ENCODE data around the gene ITIH1.

ITIH1 gene

DNA sequence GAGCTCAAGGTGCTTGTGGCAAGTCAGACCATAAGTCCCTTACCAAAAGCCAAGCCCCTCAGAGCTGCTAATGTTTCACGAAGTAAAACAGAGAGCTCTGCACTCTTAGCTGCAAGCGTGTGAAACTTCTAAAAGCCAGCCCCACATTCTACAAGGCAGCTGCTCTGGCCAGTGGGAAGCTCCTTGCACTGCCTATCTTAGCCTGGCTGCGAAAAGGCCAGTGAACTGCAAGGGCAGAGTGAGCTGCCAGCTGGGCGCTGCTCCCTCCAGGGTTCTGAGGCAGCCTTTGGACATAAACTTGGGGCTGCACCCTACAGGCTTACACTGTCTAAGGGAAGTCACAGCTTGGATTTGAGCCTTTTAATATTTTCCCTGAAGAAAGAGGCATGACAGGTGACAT is 59.6 kb downstream of the ITIH1 start:
- no peak for DNase-seq (ENCODE audit: low read depth)
- no peak overlapping the region for H3K4me3 ChIP-seq (ENCODE audit: control insufficient read depth, low read depth, low read length)
- TF ChIP-seq, protein P1, sequence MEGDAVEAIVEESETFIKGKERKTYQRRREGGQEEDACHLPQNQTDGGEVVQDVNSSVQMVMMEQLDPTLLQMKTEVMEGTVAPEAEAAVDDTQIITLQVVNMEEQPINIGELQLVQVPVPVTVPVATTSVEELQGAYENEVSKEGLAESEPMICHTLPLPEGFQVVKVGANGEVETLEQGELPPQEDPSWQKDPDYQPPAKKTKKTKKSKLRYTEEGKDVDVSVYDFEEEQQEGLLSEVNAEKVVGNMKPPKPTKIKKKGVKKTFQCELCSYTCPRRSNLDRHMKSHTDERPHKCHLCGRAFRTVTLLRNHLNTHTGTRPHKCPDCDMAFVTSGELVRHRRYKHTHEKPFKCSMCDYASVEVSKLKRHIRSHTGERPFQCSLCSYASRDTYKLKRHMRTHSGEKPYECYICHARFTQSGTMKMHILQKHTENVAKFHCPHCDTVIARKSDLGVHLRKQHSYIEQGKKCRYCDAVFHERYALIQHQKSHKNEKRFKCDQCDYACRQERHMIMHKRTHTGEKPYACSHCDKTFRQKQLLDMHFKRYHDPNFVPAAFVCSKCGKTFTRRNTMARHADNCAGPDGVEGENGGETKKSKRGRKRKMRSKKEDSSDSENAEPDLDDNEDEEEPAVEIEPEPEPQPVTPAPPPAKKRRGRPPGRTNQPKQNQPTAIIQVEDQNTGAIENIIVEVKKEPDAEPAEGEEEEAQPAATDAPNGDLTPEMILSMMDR (conservative IDR thresholded peaks at IDR 0.05; ENCODE audit: control insufficient read depth, insufficient read depth, low read depth, low read length): no peak

DNA sequence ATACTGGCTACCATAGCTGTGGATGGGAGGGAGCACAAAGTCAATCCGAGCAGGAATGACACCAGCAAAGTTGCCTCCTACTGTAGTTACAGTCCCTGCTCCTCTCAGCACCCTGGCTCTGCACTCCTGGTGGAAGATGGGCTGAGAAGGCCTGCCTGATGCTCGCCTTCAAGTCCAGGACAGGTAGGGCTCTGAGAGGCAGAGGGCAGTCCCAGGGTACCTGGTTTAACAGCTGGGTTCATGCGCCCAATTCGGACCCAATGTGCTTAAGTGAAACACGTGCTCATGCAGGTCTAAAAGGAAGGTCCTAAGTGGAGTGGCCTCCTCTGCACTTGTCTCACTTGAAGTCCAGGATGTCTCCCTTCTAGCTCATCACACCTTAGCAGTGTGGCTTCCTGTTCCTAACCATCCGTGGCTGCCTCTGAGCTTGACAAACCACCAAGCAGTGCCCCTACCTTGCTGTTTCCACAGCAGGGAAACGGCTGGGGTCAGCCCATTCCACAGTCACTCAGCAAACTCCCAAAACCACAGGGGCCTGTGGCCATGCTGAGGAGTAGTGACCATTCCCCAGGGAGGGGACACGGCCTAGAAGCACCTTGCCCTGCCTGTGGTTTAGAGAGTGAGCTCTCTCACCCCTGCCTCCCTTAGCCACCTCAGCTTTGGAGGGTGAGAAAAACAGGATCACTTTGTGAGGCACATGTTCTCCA is 61.3 kb downstream of the ITIH1 start:
- TF ChIP-seq, protein P1 (conservative IDR thresholded peaks at IDR 0.05; ENCODE audit: control insufficient read depth, insufficient read depth, low read depth, low read length): no peak
- H3K4me3 ChIP-seq (ENCODE audit: control insufficient read depth, low read depth, low read length): no peak overlapping the region
- DNase-seq (ENCODE audit: low read depth): no peak

DNA sequence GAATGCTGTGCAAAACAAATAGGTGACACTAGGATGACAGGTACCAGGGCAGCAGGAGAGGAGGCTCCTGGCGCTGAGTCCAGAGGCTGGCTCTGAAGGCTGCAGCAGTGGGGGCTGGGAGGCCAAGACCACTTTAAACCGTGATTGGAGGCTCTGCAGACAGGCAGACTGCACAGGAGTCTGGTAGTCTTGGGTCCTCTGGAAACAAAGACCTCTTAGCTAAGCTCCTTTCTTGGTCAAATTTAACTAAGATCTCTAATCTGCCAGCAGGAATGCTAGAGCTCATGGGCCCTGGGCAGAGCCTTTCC is 61.8 kb downstream of the ITIH1 start:
- no peak for DNase-seq (ENCODE audit: low read depth)
- no peak overlapping the region for H3K4me3 ChIP-seq (ENCODE audit: control insufficient read depth, low read depth, low read length)
- TF ChIP-seq, protein P1 (conservative IDR thresholded peaks at IDR 0.05; ENCODE audit: control insufficient read depth, insufficient read depth, low read depth, low read length): no peak

DNA sequence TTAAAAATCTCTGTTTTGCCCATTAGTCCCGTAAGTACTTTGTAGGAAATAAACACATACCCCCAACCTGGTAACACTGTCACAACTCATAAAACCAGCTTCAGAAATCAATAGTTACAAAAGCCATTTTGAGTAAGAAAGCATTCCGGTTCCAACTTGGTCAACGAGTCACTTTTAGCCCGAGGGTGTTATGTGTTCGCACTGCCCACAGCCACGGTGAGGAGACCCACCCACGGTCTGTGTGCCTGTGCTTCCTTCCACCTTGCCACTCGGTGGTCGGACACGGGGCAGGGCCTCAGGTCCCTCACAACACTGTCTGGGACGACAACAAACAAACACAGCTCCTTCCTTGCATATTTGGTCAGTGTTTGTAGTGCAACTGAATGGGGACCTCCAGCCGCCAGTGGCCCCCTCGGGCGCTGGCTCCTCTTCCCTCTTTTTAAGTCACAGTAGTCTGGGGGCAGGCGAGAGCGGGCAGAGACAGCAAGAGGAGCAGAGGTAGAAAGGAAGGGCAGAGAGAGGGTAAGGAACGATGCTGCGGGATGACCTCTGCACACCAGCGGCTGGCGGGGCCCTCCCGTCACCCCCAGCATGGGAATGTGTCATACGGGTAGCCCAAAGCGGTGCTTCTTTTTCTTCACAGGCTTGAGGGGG is 62.6 kb downstream of the ITIH1 start:
- H3K4me3 ChIP-seq (ENCODE audit: control insufficient read depth, low read depth, low read length): no peak overlapping the region
- TF ChIP-seq, protein P1 (conservative IDR thresholded peaks at IDR 0.05; ENCODE audit: control insufficient read depth, insufficient read depth, low read depth, low read length): no peak
- DNase-seq (ENCODE audit: low read depth): no peak

DNA sequence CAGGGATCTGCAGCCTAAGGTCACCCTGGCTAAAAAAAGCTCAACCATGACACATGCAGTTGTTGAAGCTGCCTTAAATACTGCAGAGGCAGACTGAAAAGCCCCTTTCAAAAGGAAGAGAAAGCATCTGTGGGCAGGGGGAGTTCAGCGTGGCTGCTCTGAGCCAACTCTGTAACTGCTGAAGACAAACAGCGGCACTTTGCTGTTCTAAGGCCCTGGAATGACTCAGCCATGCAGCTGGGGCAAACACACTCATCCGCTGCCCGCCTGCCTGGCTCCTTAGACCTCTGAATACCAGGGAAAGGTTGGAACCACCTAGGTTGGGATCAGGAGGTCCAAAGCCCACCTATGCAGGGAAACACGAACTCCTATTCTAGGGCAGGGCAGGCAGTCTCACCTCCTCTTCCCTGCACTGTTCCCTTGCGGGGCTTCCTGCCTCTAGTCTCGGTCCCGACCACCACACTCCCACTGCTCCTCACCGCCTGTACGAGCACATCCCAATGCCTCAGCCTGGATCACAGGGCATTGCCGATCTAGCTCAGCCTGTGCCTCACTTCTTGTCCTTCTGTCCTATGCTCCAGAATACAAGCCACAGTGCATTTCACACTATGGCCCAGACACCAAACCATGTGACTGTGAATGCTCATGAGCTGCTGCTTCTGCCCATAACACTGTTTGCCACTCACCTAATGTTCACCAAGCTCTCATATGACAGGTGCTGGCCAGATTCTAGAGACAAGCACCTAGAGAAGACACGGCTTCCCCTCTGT is 64.0 kb downstream of the ITIH1 start:
- no peak overlapping the region for H3K4me3 ChIP-seq (ENCODE audit: control insufficient read depth, low read depth, low read length)
- DNase-seq (ENCODE audit: low read depth): no peak
- TF ChIP-seq, protein P1 (conservative IDR thresholded peaks at IDR 0.05; ENCODE audit: control insufficient read depth, insufficient read depth, low read depth, low read length): no peak
